Stimulated activated CD4-positive, alpha-beta T cell treated with anti-CD3 and anti-CD28 coated beads, Interleukin-4, amount 100 ng/mL, for 1 hour (primary cell): Measurements from ENCODE around the gene DTX3L.
"Not testable (repeated sequence)": the region's sequence is repeated elsewhere in the genome, so short reads cannot be mapped to it uniquely, and the experiment has no call there.

ENCODE experiments used
- DNase-seq: peaks from one replicate; pipeline ENCODE4 v3.0.0-alpha.2; 2020

Gene DTX3L

DNA sequence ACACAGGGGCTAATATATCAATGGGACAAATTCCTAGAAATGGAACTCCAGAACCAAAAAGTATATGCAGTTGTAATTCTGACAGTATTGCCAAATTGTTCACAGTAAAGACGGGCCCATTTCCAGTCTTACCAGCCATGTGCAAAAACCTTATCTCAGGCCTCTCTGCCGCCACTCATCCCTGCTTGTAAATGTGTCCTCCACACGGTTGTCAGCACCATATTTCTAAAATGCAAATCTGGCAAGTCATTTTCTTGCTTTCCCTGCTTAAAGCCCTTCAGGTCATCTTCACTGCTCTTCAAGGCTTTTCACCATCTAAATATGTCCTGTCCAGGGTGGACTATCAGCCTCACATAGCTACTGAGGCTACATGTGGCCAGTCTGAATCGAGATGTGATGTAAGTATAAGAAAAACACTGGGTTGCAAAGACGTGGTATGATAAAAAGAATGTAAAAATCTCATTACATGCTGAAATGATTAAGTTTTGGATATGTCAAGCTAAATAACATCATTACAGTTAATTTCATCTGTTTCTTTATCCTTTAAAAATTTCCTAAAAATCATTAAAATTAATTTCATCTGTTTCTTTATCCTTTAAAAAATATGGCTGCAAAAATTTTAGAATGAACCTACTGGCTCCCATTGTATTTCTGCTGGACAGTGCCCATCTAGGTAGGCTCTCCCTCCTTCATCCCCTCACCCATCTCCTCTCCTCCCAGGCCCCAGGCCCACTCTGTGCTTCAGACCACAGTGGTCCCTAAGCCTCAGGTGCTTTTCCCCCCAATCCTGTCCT is 1.0 kb upstream of the DTX3L start:
- DNase-seq, result no peak

DNA sequence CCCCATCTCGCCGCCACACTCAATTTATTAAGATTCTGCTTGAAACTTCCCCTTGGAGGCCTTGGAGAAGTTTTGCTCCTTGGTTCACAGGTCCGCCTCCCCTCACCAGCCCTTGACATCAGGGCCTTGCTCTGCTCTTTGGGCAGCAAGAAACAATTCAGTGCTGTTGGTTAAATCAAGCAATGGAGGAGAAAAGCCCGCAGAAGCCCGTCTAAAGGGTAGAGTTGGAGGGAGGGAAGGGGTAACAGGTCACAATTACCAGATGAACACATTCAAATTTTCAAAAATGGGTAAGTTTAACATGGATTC is 467 bp upstream of the DTX3L start:
- no peak for DNase-seq

DNA sequence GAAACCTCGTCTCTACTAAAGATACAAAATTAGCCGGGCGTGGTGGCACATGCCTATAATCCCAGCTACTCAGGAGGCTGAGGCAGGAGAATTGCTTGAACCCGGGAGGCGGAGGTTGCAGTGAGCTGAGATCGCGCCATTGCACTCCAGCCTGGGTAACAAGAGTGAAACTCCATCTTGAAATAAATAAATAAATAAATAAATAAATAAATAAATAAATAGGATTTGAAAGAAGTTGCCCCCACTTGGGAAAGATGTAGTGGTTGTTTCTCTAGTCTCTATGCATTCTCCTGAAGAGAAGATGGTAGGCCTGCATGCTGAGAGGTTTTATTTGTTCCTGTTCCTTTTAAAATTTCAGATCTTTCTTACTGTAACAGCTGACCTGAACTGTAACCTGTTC is 4.0 kb downstream of the DTX3L start:
- not testable (repeated sequence) for DNase-seq

DNA sequence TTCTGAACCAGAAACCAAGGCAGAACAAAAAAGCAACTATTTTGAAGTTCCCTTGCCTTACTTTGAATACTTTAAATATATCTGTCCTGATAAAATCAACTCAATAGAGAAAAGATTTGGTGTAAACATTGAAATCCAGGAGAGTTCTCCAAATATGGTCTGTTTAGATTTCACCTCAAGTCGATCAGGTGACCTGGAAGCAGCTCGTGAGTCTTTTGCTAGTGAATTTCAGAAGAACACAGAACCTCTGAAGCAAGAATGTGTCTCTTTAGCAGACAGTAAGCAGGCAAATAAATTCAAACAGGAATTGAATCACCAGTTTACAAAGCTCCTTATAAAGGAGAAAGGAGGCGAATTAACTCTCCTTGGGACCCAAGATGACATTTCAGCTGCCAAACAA is 4.6 kb downstream of the DTX3L start:
- no peak for DNase-seq

DNA sequence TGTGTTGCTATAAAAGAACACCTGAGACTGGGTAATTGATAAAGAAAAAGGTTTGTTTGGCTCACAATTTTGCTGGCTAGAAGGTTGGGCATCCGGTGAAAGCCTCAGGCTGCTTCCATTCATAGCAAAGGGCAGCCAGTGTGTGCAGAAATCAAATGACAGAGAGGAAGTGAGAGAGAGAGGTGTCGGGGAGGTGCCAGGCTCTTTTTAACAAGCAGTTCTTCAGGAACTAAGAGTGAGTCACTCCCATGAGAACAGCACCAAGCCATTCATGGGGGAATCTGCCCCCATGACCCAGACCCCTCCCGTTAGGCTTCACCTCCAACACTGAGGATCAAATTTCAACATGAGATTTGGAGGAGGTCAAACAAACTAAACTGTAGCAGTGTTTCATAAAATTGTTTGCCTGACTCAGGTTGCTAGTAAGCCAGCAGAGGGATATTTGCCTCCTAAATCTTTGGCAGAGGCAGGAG is 8.8 kb downstream of the DTX3L start:
- DNase-seq, result peak; percentile 9

DNA sequence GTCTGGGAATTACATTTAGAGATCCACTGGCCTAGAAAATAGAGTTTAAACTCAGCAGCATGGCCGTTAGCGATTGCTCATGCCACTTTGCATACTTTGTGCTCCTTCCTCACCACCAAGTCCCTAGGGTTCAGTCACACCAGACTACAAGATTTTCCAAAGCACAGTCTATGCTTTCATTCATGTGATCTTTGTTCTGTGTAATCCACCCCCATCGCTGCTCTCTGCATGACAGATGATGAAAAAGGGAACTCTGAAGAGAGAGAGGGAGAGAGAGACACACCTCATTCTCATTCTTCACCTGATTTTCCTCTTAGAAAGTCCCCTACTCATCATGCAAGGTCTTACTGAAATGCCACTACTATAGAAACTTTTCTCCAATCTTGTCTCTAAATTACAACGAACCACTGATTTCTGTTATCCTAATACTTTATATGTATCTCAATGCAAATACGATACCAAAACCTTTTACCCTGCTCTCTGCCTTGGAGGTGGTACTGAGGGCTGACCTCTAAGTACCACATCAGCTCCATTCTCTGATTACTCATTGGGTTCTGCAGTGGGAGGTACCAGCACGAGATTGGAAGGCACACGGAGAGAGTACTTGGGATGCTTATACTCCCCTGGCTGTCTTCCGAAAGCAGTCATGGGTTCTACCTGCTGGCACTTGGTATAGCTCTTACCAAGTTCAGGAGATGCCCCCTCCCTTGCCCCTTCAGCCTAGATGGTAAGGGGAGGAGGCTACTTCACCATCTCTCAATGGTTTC is 12.2 kb downstream of the DTX3L start:
- peak; percentile 22 for DNase-seq

DNA sequence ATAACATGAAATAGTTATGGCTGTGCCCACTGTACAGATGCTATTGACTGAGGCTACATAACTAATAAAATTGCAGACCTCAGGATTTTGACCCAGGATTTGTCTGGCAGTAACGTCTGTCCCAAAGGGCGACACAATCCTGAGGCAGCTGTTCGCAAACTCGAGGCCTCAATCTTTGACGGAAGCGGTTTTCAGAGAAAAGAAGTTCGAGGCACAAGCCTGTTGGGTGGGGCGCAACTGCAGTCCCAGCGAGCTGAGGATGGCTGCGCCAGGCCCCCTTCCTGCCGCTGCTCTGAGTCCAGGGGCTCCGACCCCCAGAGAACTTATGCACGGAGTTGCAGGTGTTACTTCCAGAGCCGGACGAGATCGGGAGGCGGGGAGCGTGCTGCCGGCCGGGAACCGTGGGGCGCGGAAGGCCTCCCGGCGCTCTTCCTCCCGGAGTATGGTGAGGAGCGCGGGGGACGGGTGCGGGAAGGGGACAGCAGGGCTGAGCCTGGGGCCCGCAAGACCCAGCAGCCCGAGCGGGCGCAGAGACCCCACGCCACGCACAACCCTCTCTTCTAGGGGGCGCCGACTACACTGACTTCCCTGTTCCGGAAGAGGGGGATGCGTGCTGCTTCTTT is 13.4 kb downstream of the DTX3L start, which contains the start of gene PARP15:
PARP15 (plus strand) TSS at position 242 of the 623 bp plus-strand sequence; CDS start at position 260, 18 bp downstream.
- DNase-seq, result peak; percentile 31

DNA sequence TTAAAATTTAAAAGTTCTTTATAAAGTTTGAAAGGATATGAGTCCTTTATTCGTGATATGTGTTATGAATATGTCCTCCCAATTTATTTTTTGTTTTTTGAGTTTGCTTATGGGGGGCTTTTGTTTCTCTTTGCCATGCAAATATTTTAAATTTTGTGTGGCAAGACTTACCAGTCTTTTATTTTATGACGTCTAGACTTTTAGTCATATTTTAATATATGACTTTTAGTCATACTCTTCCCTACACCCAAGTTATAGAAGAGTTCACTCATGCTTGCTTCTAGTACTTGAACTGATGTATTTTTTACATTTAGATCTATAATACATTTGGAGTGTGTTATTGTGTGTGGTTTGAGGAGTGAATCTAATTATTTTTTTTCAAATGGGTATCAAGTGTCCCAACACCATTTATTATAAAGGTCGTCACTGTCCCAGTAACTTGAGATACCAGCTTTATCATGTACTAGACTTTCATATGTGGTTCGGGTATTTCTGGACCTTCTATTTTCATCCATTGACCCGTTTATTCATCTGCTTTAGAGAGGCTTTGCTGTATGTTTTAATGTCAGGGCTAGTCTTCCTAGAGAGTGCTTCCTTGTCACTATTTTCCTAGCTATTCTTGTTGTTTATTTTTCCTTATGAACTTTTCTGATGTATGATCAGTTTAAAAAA is 14.1 kb downstream of the DTX3L start:
- no peak for DNase-seq

DNA sequence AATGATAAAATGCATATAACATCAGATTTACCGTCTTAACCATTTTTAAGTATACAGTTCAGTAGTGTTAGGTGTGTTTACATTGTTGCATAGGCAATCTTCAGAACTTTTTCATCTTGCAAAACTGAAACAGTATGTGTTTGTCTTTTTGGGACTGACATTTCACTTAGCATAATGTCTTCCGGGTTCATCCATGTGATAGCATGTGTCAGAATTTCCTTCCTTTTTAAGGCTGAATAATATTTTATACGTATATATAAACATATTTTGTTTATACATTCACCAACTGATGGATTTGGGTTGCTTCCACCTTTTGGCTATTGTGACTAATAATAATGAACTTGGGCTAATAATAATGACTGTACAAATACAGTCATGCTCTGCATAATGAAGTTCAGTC is 16.3 kb downstream of the DTX3L start:
- no peak for DNase-seq

DNA sequence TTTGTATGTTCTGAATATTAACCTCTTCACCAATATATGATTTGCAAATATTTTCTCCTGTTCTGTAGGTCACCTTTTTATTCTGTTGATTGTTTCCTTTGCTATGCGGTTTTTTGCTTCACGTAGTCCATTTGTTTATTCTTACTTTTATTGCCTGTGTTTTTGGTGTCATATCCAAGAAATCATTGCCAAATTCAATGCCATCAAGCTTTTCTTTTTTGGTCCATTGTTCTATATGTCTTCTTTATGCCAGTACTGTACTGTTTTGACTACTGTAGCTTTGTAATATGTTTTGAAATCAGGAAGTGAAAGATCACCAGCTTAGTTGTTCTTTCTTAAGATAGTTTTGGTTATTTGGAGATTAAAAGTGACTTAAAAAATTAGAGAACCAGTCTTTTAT is 17.5 kb downstream of the DTX3L start:
- DNase-seq, result no peak

DNA sequence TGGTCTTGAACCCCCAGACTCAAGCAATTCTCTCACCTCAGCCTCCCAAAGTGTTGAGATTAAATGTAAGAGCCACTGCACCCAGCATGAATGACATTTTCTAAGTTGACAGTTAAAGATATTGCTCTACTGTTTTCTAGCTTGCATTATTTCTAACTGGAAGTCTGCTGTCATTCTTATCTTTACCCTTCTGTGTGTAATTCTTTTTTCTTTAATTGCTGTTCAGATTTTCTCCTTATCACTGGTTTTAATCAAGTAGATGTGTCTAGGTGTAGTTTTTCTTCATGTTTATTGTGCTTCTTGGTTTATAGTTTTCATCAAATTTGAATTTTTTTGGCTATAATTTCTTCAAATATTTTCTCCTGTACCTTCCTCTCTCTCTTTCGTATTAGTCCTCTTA is 18.3 kb downstream of the DTX3L start:
- no peak for DNase-seq

DNA sequence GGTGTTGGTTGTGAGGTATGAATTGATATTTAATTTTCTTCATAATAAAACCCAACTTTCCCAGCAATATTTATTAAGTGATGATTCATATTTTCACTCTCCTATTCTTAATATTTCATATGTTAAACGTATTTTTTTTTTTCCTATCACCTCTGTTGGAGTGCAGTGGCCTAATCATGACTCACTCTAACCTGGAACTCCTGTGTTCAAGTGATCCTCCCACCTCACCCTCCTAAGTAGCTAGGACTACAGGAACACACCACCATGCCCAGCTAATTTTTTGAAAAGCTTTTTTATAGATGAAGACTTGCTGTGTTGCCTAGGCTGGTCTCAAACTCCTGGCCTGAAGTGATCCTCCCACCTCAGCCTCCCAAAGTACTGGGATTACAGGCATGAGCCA is 22.0 kb downstream of the DTX3L start:
- DNase-seq, result no peak

DNA sequence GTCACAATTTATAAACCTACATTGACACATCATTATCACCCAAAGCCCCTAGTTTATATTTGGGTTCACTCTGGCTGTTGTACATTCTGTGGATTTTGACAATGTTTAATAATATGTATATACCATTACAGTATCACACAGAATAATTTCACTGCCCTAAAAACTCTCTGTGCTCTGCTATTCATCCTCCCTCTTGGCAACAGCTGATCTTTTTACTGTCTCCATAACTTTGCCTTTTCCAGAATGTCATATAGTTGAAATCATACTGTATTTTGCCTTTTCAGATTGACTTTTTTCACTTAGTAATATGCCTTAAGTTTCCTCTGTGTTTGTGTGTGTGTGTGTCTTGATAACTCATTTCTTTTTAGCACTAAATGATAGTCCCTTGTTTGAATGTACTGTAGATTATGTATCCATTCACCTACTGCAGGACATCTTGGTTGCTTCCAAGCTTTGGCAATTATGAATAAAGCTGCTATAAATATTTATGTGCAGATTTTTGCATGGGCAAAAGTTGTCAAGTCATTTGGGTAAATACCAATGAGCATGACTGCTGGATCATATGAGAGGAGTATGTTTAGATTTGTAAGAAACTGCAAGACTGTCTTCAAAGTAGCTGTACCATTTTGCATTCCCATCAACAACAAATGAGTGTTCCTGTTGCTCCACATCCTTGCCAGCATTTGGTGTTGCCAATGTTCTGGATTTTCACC is 22.8 kb downstream of the DTX3L start:
- no peak for DNase-seq

DNA sequence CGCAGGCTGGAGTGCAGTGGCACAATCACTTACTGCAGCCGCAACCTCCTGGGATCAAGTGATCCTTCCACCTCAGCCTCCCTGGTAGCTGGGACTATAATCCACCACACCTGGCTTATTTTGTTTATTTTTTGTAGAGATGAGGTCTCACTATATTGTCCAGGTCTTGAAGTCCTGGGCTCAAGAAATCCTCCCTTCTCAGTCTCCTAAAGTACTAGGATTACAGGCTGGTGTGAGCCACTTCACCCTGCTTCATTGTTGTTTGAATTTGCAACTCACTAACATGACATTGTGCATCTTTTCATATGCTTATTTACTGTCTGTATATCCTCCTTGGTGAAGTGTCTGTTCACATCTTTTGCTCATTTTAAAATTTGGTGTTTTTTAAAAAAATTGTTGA is 23.4 kb downstream of the DTX3L start:
- no peak for DNase-seq

DNA sequence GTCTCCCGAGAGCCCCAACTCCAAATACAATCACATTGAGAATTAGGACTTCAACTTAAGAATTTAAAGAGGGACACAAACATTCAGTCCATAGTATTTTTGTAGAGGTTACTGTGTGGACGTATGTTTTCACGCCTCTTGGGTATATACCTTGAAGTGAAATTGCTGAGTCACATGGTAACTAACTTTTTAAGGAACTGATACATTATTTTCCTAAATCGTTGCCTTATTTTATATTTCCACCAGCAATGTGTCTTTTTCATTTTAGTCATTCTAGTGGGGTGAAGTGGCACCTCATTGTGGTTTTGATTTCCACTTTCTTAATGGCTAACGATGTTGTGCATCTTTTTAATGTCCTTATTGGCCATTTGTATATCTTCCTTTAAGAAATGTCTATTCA is 25.2 kb downstream of the DTX3L start:
- DNase-seq, result no peak

DNA sequence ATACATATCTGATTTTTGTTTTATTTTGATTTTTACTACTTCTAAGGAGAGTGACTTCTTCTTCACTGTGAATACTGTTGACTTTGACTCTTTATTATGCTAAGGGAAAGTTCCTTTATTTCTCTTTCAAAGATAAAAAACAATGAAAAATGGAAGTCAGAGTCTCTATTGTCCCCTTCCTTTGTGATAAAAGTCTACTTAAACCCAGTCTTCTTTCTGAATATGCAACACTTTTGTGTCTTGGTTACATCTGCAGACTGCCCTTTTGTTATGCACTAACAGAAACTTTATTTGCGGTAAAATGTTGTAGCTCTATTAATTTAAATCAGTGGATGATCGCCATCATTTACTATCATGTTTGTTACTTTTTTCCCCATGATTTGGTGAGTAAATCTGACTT is 26.5 kb downstream of the DTX3L start:
- DNase-seq, result no peak

DNA sequence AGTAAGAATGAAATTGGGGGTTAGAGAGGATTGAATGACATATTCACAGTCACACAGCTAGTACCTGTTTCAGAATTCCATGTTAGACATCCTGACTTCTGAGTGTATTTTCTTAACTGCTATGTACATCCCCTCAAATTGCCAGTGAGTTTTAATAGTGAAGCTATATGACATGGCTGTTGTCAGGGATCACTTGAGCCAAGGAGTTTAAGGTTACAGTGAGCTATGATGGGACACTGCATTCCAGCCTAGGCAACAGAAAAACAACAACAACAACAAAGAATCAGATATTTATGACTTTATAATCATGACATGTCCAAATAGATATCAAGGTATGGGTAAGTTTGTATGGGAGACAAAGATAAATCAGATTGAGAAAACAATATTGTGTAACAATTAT is 29.9 kb downstream of the DTX3L start:
- no peak for DNase-seq

DNA sequence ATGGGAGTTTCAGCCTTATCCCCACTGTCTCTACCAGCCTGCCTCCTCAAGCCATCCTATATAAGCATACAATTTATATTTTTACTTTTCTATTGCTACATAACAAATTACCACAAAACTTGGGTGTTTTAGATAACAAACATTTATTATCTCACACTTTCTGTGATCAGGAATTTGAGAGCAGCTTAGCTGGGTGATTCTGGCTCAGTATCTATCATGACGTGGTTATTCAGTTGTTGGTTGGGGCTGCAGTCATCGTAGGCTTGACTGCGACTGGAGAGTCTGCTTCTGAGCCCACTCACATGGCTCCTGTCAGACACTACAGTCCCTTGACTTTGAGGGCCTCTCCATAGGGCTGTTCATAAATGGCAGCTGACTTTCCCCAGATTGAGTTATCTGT is 34.0 kb downstream of the DTX3L start:
- DNase-seq, result no peak

DNA sequence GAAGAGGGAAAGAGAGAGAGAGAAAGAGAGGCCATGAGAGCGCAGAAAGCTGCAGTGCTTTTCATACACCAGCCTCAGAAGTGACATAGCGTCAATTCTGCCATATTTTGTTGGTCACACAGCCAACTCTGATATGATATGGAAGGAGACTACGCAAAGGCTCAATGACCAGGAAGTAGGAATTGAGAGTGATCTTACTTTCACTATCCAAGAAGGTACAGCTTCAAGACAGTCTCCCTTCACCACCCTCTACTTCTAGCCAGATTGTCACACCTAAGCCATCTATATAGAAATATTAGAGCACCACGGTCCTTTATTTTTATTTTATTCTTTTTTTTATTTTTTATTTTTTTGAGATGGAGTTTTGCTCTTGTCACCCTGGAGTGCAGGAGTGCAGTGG is 34.4 kb downstream of the DTX3L start:
- DNase-seq, result no peak

DNA sequence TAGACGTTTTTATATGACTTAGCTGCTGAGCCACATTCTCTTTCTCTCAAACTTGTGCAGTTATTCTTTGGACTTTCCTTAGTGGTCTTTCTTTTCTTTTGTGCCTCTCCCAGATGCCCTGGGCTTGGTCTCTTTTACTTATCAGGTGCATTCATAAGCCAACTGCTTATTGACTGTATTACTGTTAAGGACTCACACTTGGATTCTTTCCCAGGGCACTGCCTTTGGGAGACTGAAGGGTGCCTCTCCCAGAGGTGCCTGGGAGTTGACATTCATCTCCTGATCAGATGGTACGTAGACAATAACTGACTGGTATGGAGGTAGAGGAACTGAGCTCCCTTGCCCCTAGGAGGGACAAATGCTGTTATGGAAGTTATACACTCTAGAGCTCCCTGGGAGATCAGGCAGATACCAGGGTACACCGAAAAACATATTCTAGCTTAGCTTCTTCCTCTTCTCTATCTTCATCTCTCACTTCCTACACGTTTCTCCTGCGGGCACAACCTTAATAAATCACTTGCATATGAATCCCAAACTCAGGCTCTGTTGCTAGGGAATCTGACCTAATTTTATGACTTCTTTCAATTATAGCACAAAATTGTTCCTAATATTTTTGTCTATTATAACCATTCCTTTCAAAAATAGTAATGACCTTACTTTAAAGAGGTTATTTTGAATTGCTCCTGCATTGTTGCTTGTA is 38.0 kb downstream of the DTX3L start:
- no peak for DNase-seq

DNA sequence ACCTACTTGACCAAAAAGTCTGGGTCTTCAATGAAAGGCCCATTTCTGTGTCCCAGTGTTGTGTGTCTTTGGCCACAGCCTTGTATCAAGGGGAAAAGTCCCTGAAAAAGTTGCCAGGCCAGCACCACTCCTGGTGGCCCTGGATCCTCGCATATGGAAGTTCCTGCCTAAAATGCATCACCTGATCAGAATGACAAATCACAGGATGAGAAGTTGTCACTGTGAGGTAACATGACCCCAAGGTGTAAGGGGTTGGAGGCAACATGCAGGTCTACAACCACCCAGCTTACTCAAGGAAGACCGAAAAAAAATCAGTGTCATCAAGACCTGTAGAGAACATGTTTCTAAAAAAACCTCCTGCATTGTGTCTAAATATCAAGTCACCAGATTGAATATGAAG is 38.9 kb downstream of the DTX3L start:
- DNase-seq, result no peak

DNA sequence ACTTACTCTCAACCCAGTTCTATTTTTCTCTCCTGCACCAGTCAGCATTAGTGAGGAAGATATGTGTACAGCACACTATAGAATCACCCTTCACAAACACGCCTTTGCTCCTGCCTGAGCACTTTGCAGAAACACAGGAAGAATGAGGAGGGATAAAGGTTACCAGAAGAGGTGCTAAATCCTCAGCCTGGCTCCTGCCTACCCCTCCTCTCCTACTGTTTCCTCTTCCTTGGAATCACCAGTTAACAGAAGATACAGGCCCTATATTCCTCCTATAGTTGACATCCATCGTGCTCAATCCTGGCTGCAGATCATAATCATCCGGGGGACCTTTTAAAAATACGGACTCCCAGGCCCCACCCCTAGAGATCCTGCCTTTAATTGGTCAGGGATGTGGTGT is 42.2 kb downstream of the DTX3L start:
- DNase-seq, result no peak
